ENCODE data around the gene CRISP3. TPM values are rescaled to one million over a fixed set of nuclear protein-coding genes. Genes with fewer than 3 reads are reported as not detected.

The CRISP3 gene
- polyA plus RNA-seq, 2 of the 4 experiments (the other 2 are of a cell fraction): 0.03 TPM; not detected in 1

- Histone ChIP-seq H3K9me3 (no peaks in the 10 kb centered on the region), H3K4me3 (no peak overlapping the region), H3K27ac (no peak overlapping the region), H3K4me1 (no peaks in the 10 kb centered on the region), H3K4me2 (no peak overlapping the region)
- ATAC-seq (no peak), DNase-seq (ENCODE audit: low read depth in 1 of 2, low spot score in 1 of 2) (no peak), FAIRE-seq (no peak)
- TF ChIP-seq POLR2AphosphoS2 (conservative IDR thresholded peaks at IDR 0.05; ENCODE audit: low read length): no peak
- no peak for TF ChIP-seq NPAS2 (CRISPR knock-in tag; IDR thresholded peaks at IDR 0.05; ENCODE audit: borderline replicate concordance)
- no peak for TF ChIP-seq RFX5 (IDR thresholded peaks at IDR 0.05)
- TF ChIP-seq REST (IDR thresholded peaks at IDR 0.05): no peak
- TF ChIP-seq TFCP2L1 (CRISPR knock-in tag; IDR thresholded peaks at IDR 0.05): no peak
- TF ChIP-seq HOXB13 (CRISPR knock-in tag; IDR thresholded peaks at IDR 0.05; ENCODE audit: low read depth): no peak
- TF ChIP-seq ESRRA (IDR thresholded peaks at IDR 0.05; ENCODE audit: borderline replicate concordance, low read length): no peak
- no peak for TF ChIP-seq E2F6 (IDR thresholded peaks at IDR 0.05; ENCODE audit: borderline replicate concordance, low read depth)
- no peak for TF ChIP-seq ATOH8 (CRISPR knock-in tag; IDR thresholded peaks at IDR 0.05; ENCODE audit: low read depth)
- TF ChIP-seq FOSL2 (IDR thresholded peaks at IDR 0.05): no peak
- TF ChIP-seq FOSL2 (CRISPR knock-in tag; IDR thresholded peaks at IDR 0.05): no peak
- TF ChIP-seq ZSCAN20 (CRISPR knock-in tag; IDR thresholded peaks at IDR 0.05): no peak
- TF ChIP-seq MYC (IDR thresholded peaks at IDR 0.05; ENCODE audit: borderline replicate concordance, low read length): no peak
- TF ChIP-seq HMGXB4 (CRISPR knock-in tag; IDR thresholded peaks at IDR 0.05; ENCODE audit: borderline replicate concordance): no peak
- no peak for TF ChIP-seq ZNF302 (CRISPR knock-in tag; IDR thresholded peaks at IDR 0.05)
- no peak for TF ChIP-seq RCOR1 (IDR thresholded peaks at IDR 0.05; ENCODE audit: low read depth, low read length)
- TF ChIP-seq TP53 (CRISPR knock-in tag; IDR thresholded peaks at IDR 0.05): no peak
- no peak for TF ChIP-seq RAD21 (conservative IDR thresholded peaks at IDR 0.05 in 1 of 2, IDR thresholded peaks at IDR 0.05 in 1 of 2)
- TF ChIP-seq PHF8 (IDR thresholded peaks at IDR 0.05; ENCODE audit: borderline replicate concordance, low read depth): no peak
- TF ChIP-seq MAFK (IDR thresholded peaks at IDR 0.05; ENCODE audit: partially characterized antibody): no peak
- ChIA-PET POLR2A (no interaction called here), CTCF (interaction anchor here (0.8 kb wide), 1 partner anchor 11 kb away, joined by 6 read pairs; no protein-coding TSS in a partner anchor)
- 40% methylated on average over 2 of the region's 2 CpGs for WGBS (ENCODE audit: missing lambda C conversion rate)
Observed at GRCh38 chr6:49721297-49721696, 22.9 kb downstream of the CRISP3 start.

- DNase-seq (ENCODE audit: low read depth in 1 of 2, low spot score in 1 of 2) (no peak), ATAC-seq (no peak), FAIRE-seq (no peak)
- ChIA-PET CTCF (interaction anchor here (0.6 to 0.8 kb wide), 2 partner anchors 11 to 12 kb away, joined by 3 to 6 read pairs; no protein-coding TSS in a partner anchor), POLR2A (no interaction called here)
- no peaks in the 10 kb centered on the region for H3K4me1 ChIP-seq
- no peak overlapping the region for H3K4me3 ChIP-seq
- WGBS (ENCODE audit: missing lambda C conversion rate): 11% methylated on average over 7 of the region's 7 CpGs
- H3K9me3 ChIP-seq: no peaks in the 10 kb centered on the region
- H3K27ac ChIP-seq: no peak overlapping the region
- no peak overlapping the region for H3K4me2 ChIP-seq
- TF ChIP-seq REST (IDR thresholded peaks at IDR 0.05): no peak
- TF ChIP-seq EP300 (IDR thresholded peaks at IDR 0.05): no peak
- TF ChIP-seq RAD21 (conservative IDR thresholded peaks at IDR 0.05 in 1 of 2, IDR thresholded peaks at IDR 0.05 in 1 of 2): no peak
- TF ChIP-seq HOXB5 (CRISPR knock-in tag; IDR thresholded peaks at IDR 0.05): no peak
- no peak for TF ChIP-seq ZNF302 (CRISPR knock-in tag; IDR thresholded peaks at IDR 0.05)
- TF ChIP-seq RFX5 (IDR thresholded peaks at IDR 0.05): no peak
- TF ChIP-seq FOSB (CRISPR knock-in tag; IDR thresholded peaks at IDR 0.05): no peak
- TF ChIP-seq MAX (IDR thresholded peaks at IDR 0.05): no peak
- TF ChIP-seq RNF2 (IDR thresholded peaks at IDR 0.05; ENCODE audit: borderline replicate concordance, low read depth): no peak
- TF ChIP-seq NFE2L2 (conservative IDR thresholded peaks at IDR 0.05; ENCODE audit: low read length): no peak
- TF ChIP-seq TFCP2L1 (CRISPR knock-in tag; IDR thresholded peaks at IDR 0.05): no peak
- TF ChIP-seq CBX2 (IDR thresholded peaks at IDR 0.05; ENCODE audit: borderline replicate concordance, low read depth): no peak
Observed at GRCh38 chr6:49720372-49720771, 23.8 kb downstream of the CRISP3 start.

Data from A549 (cell line).